GM18873 (cell line): Measurements from ENCODE around the gene SHISAL2B.
"Not testable (repeated sequence)": the region's sequence is repeated elsewhere in the genome, so short reads cannot be mapped to it uniquely, and the experiment has no call there.

Source experiments
- ATAC-seq: cut with Tn5 transposase; IDR thresholded peaks from one replicate; pipeline ENCODE4 v1.9.1; 2021; ENCODE audit warnings: mild to moderate bottlenecking, moderate library complexity, moderate number of reproducible peaks; ENCODE audit not compliant: unreplicated experiment, low FRiP score

SHISAL2B gene

GRCh38 chr5:64693636-64694035 lies 3.3 kb downstream of the SHISAL2B start:
- no peak for ATAC-seq

GRCh38 chr5:64696414-64696813 lies 6.1 kb downstream of the SHISAL2B start:
- ATAC-seq: not testable (repeated sequence)

GRCh38 chr5:64700765-64701164 lies 10.5 kb downstream of the SHISAL2B start:
- ATAC-seq: no peak

DNA sequence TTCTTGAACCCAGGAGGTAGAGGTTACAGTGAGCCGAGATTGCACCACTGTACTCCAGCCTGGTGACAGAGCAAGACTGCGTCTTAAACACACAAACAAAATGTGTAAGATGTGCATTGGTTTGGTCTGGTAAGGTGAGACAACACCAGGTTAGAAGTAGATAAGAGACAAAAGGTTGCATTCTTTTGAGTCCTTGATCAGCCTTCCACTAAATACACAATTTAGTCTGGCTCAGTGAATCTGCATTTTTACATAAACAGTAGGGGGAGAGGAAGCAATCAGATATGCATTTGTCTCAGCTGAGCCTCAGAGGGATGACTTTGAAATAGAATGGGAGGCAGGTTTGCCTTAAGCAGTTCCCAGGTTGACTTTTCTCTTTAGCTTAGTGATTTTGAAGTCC lies 15.8 kb downstream of the SHISAL2B start:
- ATAC-seq: not testable (repeated sequence)

DNA sequence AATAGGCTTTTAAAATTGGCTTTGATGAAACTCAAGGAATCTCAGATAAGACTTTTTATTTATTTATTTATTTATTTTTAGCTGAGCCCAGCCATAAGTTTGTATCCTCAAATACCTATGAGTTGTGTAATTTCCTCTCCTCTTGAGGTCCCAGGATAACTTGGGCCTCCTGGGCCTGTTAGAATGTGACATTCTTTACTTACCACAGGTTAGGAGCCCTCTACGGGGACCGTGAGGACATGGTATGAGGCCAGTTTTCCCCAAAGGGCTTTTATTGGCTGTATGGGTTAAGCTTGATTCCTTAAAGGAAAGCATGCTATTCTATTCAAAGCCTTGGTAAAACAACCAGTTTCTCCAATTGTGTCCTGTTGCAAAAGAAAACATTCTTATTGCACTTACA lies 16.9 kb downstream of the SHISAL2B start:
- ATAC-seq: no peak

DNA sequence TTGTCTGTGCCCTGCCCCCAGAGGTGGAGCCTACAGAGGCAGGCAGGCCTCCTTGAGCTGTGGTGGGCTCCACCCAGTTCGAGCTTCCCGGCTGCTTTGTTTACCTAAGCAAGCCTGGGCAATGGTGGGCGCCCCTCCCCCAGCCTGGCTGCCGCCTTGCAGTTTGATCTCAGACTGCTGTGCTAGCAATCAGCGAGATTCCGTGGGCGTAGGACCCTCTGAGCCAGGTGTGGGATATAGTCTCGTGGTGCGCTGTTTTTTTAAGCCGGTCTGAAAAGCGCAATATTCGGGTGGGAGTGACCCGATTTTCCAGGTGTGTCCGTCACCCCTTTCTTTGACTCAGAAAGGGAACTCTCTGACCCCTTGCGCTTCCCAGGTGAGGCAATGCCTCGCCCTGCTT lies 24.2 kb downstream of the SHISAL2B start:
- not testable (repeated sequence) for ATAC-seq

- ATAC-seq: no peak
Measured at GRCh38 chr5:64722588-64722987, 32.3 kb downstream of the SHISAL2B start.

DNA sequence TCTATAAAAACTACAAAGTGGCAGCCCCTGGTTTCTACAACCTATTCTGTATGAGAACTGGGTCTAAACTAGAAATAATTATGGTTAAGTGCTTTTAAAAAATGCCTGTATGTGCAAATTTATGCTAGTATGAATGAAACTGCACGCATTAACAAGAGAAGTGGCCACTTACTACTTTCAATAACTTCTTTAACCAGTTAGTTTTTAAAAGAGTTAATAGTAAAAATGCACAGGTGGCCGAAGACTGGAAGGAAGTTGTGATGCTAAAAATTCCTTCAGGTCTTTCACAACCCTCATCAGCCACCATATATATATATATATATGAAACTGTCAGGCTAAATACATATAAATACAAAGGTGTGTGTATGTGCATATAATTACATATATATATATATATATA lies 36.8 kb downstream of the SHISAL2B start:
- ATAC-seq: no peak

DNA sequence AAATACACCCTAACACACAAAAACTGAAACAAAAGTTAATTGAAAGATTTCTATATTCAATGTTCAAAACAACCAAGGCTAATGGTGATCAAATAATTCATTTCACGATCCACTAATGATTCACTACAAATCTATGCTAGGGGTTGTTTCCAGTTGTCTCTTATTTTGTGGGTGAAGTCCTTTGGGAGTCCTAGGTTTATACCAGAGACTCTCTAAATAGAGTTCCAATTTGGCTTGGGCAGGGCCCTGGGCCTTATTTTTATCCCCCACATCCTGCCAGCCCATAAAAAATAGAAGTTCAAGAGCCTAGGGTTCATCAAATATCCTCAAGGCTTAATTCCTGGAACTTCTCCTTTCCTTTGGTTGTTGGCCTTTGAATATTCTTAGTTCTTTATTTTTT lies 52.1 kb downstream of the SHISAL2B start:
- no peak for ATAC-seq

DNA sequence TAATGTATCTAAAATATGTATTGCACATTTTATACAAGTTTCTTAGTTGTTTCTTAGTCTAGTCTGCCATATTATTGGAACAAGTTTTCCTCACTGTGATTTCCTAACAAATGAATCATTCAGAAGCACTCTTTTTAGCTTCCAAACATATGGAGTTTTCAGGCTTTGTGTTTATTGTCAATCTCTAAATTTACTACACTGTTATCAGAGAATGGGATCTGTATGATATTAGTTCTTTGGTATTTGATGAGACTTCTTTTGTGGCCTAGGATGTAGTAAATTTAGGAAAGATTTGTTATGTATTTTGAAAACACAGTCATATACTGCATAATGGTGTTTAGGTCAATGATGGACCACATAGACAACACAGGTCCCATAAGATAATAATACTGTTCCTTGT lies 52.5 kb downstream of the SHISAL2B start:
- no peak for ATAC-seq

GRCh38 chr5:64744914-64745313 lies 54.6 kb downstream of the SHISAL2B start:
- ATAC-seq: no peak

DNA sequence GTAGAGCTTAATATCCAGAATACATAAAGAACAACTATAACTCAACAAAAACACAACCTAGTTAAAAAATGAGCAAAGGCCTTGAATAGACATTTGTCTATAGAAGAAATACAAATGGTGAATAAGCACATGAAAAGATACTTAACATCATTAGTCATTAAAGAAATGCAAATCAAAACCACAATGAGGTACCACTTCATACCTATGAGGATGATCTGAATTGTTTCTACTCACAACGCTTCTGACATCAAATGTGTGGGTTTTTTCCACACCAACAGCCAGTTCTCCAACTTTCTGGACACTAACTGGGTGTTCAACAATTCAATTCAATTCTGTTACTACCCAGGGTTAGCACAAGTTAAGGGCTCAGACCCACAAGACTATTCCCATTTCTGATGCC lies 56.1 kb downstream of the SHISAL2B start:
- no peak for ATAC-seq

DNA sequence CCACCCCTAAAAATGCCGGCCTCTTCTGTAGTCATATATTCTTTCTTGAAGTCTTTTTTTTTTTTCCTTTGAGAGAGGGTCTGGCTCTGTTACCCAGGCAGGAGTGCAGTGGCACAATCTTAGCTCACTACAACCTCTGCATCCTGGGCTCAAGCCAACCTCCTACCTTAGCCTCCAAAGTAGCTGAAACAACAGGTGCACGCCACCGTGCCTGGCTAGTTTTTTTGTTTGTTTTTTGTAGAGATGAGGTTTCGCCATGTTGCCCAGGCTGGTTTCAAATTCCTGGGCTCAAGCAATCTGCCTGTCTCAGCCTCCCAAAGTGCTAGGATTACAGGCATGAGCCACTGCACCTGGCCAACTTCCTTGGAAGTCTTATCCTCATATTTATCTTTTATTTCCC lies 59.1 kb downstream of the SHISAL2B start:
- no peak for ATAC-seq

DNA sequence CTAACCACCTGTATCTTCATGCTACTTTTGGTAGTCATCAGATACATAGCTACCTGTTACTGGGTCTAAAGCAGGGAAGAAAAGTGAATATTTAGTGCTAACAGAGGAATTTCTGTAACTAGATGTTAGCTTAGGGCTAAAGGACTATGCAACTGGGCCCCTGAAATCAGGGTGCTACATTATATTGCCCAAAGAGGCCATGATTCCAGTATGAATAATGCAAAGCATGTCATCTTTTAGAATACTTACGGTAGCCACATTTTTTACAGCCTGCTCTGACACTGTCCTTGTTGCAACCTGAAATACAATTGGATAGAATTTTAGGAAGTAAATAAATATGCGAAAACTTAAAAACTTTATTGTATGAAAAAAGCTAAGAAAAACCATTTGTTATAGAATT lies 63.8 kb downstream of the SHISAL2B start:
- ATAC-seq: no peak

GRCh38 chr5:64758901-64759300 lies 68.6 kb downstream of the SHISAL2B start:
- ATAC-seq: no peak

- ATAC-seq: no peak
Measured at GRCh38 chr5:64759960-64760660, 69.8 kb downstream of the SHISAL2B start.

DNA sequence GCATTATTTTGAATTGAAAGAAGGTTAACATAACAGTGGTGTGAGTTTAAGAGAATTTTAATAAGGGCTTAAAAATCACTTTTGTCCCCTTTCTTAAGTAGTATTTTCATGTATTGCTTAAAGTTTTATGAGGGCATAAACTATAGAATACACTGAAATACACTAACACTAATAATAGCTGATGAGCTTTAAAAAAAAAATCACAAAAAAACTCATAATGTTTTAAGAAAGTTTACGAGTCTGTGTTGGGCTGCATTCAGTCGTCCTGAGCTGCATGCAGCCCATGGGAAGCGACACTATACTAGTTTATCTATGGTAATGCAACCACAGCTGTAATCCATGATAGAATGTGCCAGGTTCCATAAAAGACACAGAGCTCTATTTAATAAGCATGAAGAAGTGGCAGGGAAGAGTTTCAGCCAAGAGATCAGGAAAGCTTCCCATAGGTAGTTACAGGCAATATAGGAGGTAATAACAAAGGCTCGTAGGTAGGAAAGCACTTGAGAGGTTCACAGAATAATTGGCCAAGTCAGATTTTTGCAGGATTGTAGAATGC lies 73.7 kb downstream of the SHISAL2B start:
- no peak for ATAC-seq

GRCh38 chr5:64765804-64766504 lies 75.7 kb downstream of the SHISAL2B start:
- ATAC-seq: no peak

DNA sequence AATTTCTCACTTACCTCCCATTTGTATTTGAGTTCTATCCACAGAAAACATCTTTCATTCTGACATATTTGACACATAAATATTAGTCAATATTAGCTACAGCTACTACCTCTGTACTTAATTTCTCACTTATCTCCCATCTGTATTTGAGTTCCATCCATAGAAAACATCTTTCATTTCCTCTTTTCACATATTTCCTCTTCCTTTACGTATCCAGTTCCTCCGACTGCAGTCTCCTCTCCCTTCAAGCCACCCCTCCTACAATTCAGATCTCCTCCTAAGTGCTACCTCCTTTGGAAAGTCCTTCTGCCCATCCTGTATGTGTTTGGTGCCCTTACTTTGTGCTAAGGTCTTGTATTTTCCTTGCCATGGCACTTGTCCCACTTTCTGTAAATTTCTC lies 76.6 kb downstream of the SHISAL2B start:
- ATAC-seq: no peak
